ENCODE measurements around the gene CAV3.

GRCh38 chr3:8757551-8758518 lies 24.2 kb downstream of the CAV3 start:
- no peak for TF ChIP-seq POLR2A (IDR thresholded peaks at IDR 0.05; ENCODE audit: low read length)
- TF ChIP-seq GATA1 (IDR thresholded peaks at IDR 0.05; ENCODE audit: low read depth, low read length): no peak

Measured in erythroblast (primary cell).